Testis (tissue), 3 donors: ENCODE measurements around the gene APOBEC3B. TPM values are rescaled to one million over a fixed set of nuclear protein-coding genes. Genes with fewer than 3 reads are reported as not detected.

Experiments used
- DNase-seq: peaks from one replicate; pipeline ENCODE4 v3.0.0-alpha.2; 2019
- H3K27ac ChIP-seq, 2 donors: fragments of 200-600 bp; sonication (generic); one replicate each; pipeline ENCODE4 v1.5.1; 2019
- H3K27me3 ChIP-seq: fragments of 200-600 bp; sonication (generic); one replicate; pipeline ENCODE4 v1.5.1; 2019
- H3K36me3 ChIP-seq: fragments of 200-600 bp; sonication (generic); one replicate; pipeline ENCODE4 v1.5.1; 2017; ENCODE audit warnings: low read depth; ENCODE audit errors: missing control alignments
- H3K4me1 ChIP-seq: fragments of 200-600 bp; sonication (generic); one replicate; pipeline ENCODE4 v1.5.1; 2019
- H3K4me3 ChIP-seq, 2 donors: fragments of 200-600 bp; sonication (generic); one replicate each; pipeline ENCODE4 v1.5.1; 2017 to 2019
- H3K9me3 ChIP-seq: fragments of 200-600 bp; sonication (generic); one replicate; pipeline ENCODE4 v1.5.1; 2017
- POLR2A ChIP-seq: fragments of 450-650 bp; IDR thresholded peaks from one replicate; pipeline ENCODE4 v1.6.1; 2017; ENCODE audit warnings: antibody characterized with exemption, mild to moderate bottlenecking, moderate library complexity
- WGBS, 2 donors: methylation state at CpG; one replicate each; pipeline ENCODE4 v1.1.5; 2018; 5-methylcytosine and 5-hydroxymethylcytosine counted together
- intact Hi-C: fragments of 100-400 bp; cut with DNase I; formaldehyde crosslinking; loops from one replicate; pipeline ENCODE4 v1.15.1; 2023; ENCODE audit warnings: low total_unique reads
- polyA plus RNA-seq: library from polyadenylated mRNA; stranded (reverse); fragments of 350-450 nt; fragmentation: Illumina TruSeq; extraction: RNeasy Lipid Tissue Mini Kit (QIAGEN cat#74804); gene quantifications from one replicate; pipeline ENCODE4 v1.2.3, GENCODE V29; 2014; ENCODE audit warnings: low read depth, low replicate concordance; ENCODE audit not compliant: insufficient read depth
- total RNA-seq, 2 donors: library from RNA; depleted of rRNA; stranded (reverse); fragments of >200 nt; gene quantifications; one replicate each; pipeline ENCODE4 v1.2.3, GENCODE V29; 2016
- TF ChIP-seq, protein P1 (sequence below), 3 experiments: fragments of 450-650 bp in 2 of 3; fragments of 200-600 bp in 1 of 3; sonication (generic) in 1 of 3; IDR thresholded peaks; one replicate each; pipeline ENCODE4 v1.5.1; 2016 to 2019; ENCODE audit warnings: antibody characterized with exemption in 3 of 3, mild to moderate bottlenecking in 2 of 3, moderate library complexity in 1 of 3

The APOBEC3B gene
- total and polyA plus RNA-seq, 3 donors from 2014 or later, result 0.69 to 2.0 (median 1.4) TPM

DNA sequence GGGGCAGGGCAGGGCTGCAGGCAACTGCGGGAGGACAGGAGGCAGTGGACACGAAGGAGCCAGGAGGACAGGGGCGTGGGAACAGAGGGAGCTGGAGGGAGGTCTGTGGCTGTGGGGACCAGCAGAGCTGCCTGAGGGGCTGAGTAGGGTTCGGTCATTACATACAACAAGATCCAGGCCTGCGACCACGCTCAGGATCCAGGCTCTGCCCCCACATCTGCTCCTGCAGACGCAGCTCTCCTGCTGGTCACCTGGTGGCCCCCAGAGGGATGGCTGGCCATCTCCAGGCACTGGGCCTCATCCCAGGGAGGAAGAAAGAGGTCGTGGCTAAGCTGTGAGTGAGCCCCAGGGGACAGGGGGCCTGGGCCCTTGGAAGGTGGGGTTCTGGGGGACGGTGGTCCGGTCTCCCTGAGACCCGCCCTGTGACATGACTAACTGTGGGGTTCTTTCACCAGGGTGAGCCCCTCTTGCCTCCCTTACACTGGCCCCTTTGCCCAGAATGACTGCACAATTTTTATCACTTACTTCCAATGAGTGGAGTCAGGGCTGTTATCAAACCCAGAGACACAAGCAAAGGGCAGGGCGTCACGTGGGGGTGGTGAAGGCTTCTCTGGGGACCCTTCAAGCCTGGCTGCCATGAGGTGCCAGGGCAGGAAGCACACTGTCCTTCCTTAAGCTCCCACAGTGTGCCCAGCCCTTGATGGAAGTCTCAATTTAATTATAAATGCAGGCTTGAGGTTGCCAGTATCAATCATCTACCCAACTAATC, 31.4 kb upstream of the APOBEC3B start:
- no peak for DNase-seq
- no peaks in the 10 kb centered on the region for H3K9me3 ChIP-seq
- no peaks in the 10 kb centered on the region for H3K4me1 ChIP-seq
- WGBS, 2 donors, result 85 to 87% methylated on average over 10 to 13 of the region's 13 CpGs
- H3K27me3 ChIP-seq, result no peaks in the 10 kb centered on the region
- no peaks in the 10 kb centered on the region for H3K36me3 ChIP-seq
- intact Hi-C loops, result no loop called here
- H3K27ac ChIP-seq, result no peak overlapping the region
- no peak overlapping the region for H3K4me3 ChIP-seq
- TF ChIP-seq POLR2A, result no peak
- TF ChIP-seq, protein P1, sequence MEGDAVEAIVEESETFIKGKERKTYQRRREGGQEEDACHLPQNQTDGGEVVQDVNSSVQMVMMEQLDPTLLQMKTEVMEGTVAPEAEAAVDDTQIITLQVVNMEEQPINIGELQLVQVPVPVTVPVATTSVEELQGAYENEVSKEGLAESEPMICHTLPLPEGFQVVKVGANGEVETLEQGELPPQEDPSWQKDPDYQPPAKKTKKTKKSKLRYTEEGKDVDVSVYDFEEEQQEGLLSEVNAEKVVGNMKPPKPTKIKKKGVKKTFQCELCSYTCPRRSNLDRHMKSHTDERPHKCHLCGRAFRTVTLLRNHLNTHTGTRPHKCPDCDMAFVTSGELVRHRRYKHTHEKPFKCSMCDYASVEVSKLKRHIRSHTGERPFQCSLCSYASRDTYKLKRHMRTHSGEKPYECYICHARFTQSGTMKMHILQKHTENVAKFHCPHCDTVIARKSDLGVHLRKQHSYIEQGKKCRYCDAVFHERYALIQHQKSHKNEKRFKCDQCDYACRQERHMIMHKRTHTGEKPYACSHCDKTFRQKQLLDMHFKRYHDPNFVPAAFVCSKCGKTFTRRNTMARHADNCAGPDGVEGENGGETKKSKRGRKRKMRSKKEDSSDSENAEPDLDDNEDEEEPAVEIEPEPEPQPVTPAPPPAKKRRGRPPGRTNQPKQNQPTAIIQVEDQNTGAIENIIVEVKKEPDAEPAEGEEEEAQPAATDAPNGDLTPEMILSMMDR (IDR thresholded peaks at IDR 0.05), result no peak

DNA sequence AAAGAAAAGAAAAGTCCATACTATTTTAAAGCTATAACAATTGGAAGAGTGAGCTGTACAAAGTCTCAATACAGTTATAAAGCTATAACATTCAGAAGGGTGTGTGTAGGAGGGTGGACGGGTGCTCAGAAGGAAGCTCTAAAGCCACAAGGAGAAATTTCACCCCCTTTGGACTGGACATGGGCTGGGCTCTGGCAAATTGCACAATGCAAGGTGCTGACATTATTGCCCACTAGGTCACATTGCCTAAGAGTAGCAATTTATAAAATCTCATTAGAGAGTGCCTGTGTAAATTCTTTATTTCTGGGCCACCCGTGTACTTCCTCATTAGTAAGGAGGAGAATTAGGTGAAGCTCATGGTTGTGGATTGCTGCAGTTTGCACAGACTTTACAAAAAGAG, 30.4 kb upstream of the APOBEC3B start:
- intact Hi-C loops, result no loop called here
- 70 to 79% methylated on average over 2 of the region's 2 CpGs for WGBS, 2 donors

DNA sequence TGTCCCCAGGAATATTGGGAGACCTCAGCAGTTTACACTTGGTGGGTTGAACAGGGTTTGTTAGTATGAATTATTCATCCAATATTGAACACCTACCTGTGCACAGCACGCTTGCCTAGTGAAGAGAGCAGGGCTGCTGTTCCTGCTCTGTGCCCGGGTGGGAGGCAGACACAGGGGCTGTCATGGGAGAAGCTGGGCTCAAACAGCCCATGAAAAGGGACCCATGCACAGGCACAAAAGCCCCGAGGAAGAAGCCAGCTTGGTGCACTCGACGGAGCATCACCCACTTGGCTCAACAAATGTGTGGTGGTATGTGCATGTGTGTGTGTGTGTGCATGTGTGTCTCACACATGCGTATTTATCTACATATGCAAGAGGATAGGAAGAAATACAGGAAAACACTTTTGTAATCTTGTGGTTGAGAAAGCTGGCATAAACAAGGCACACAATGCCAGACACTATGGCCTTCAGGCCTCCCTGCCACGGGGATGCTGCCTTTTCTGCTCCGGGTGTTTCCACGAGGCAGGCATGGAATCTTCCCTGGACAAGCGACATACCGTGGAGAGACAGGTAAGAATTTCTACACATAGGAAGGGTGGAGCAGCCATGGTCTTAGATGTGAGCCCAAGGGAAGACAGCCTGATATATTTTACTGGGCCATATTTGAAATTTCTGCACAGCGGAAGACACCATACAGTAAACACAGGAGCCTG, 29.7 kb upstream of the APOBEC3B start:
- intact Hi-C loops, result no loop called here
- DNase-seq, result no peak
- H3K27me3 ChIP-seq, result no peaks in the 10 kb centered on the region
- WGBS, 2 donors, result 90 to 92% methylated on average over 12 of the region's 12 CpGs
- no peak for TF ChIP-seq POLR2A
- TF ChIP-seq, protein P1 (IDR thresholded peaks at IDR 0.05), result no peak
- H3K9me3 ChIP-seq, result no peaks in the 10 kb centered on the region
- no peaks in the 10 kb centered on the region for H3K36me3 ChIP-seq
- no peak overlapping the region for H3K4me3 ChIP-seq
- H3K27ac ChIP-seq, result no peak overlapping the region
- H3K4me1 ChIP-seq, result no peaks in the 10 kb centered on the region

More for the DNA sequence above, 30.4 kb upstream of the APOBEC3B start:
- Histone ChIP-seq H3K4me1 (no peaks in the 10 kb centered on the region), H3K27ac (no peak overlapping the region), H3K4me3 (no peak overlapping the region), H3K27me3 (no peaks in the 10 kb centered on the region), H3K36me3 (no peaks in the 10 kb centered on the region), H3K9me3 (no peaks in the 10 kb centered on the region)
- TF ChIP-seq, protein P1 (IDR thresholded peaks at IDR 0.05), result no peak
- no peak for TF ChIP-seq POLR2A
- DNase-seq, result no peak

DNA sequence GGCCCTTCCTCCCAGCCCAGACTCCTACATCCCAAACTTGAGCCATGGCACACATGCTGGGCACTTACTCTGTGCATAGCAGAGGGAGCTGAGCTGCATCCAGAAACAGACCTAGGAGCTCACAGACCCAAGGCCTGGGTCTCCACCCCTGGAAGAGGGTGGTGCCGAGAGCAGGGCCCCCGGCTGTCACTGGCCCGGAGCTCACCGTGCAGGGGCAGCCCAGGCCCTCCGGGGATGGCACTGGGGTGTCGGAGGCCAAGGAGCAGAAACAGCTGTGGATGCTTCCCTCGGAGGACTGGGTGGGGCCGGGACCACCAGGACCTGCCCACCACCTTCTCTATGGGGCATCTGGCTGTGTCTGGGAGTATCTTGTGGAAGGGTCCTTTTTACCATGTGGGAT, 29.1 kb upstream of the APOBEC3B start:
- no peaks in the 10 kb centered on the region for H3K27me3 ChIP-seq
- no peak overlapping the region for H3K27ac ChIP-seq
- H3K4me3 ChIP-seq, result no peak overlapping the region
- WGBS, 2 donors, result 81 to 89% methylated on average over 8 of the region's 8 CpGs
- DNase-seq, result no peak
- TF ChIP-seq, protein P1 (IDR thresholded peaks at IDR 0.05), result no peak
- TF ChIP-seq POLR2A, result no peak
- H3K9me3 ChIP-seq, result no peaks in the 10 kb centered on the region
- no peaks in the 10 kb centered on the region for H3K4me1 ChIP-seq
- intact Hi-C loops, result no loop called here
- no peaks in the 10 kb centered on the region for H3K36me3 ChIP-seq
